Measurements from ENCODE around the gene AGO4. TPM values are rescaled to one million over a fixed set of nuclear protein-coding genes. Genes with fewer than 3 reads are reported as not detected.

Gene AGO4
- total and polyA plus RNA-seq, 2 of the 8 experiments (the other 6 are each of a cell fraction or from before 2014, with no cell fraction given): 5.5 to 7.7 TPM

GRCh38 chr1:35790670-35791069, 17.1 kb upstream of the AGO4 start (continued):
- no peak for TF ChIP-seq CHD7 (IDR thresholded peaks at IDR 0.05; ENCODE audit: insufficient replicate concordance, low read length)
- no peak for TF ChIP-seq TBP (IDR thresholded peaks at IDR 0.05; ENCODE audit: low read depth, low read length)
- TF ChIP-seq CHD2 (IDR thresholded peaks at IDR 0.05; ENCODE audit: low read length): no peak
- no peak for TF ChIP-seq TAF1 (IDR thresholded peaks at IDR 0.05; ENCODE audit: low read depth, low read length)
- no peak for TF ChIP-seq KDM4A (IDR thresholded peaks at IDR 0.05; ENCODE audit: low read depth, low read length, severe bottlenecking)
- TF ChIP-seq FOSL1 (IDR thresholded peaks at IDR 0.05; ENCODE audit: insufficient read depth, low read depth, low read length): no peak
- TF ChIP-seq EZH2 (IDR thresholded peaks at IDR 0.05; ENCODE audit: low read depth, low read length, severe bottlenecking): no peak
- TF ChIP-seq RXRA (IDR thresholded peaks at IDR 0.05; ENCODE audit: insufficient read depth, low read depth, low read length): no peak
- TF ChIP-seq BACH1 (IDR thresholded peaks at IDR 0.05; ENCODE audit: low read length): no peak
- TF ChIP-seq BCL11A (IDR thresholded peaks at IDR 0.05; ENCODE audit: low read depth in 2 of 2, low read length in 2 of 2): no peak

All from H1 (cell line).